ENCODE data around the gene DLEU7.

The DLEU7 gene

GRCh38 chr13:50873467-50873866, 30.0 kb upstream of the DLEU7 start:
- no peaks in the 10 kb centered on the region for H3K4me1 ChIP-seq (ENCODE audit: control insufficient read depth, insufficient read depth, low read length)
- H3K36me3 ChIP-seq (ENCODE audit: control insufficient read depth, insufficient read depth, low read length): no peaks in the 10 kb centered on the region
- H3K4me3 ChIP-seq (ENCODE audit: insufficient read depth, low read depth, low read length): no peak overlapping the region
- WGBS, 2 experiments: 86 to 98% methylated on average over 2 of the region's 2 CpGs
- H3K27me3 ChIP-seq (ENCODE audit: control insufficient read depth, insufficient read depth, low read length, poor library complexity, severe bottlenecking): no peaks in the 10 kb centered on the region
- no peaks in the 10 kb centered on the region for H3K9me3 ChIP-seq (ENCODE audit: control insufficient read depth, low read length)
- no peak overlapping the region for H3K27ac ChIP-seq (ENCODE audit: insufficient read depth, low read depth, low read length, poor library complexity, severe bottlenecking)

GRCh38 chr13:50871405-50871804, 27.9 kb upstream of the DLEU7 start:
- H3K4me1 ChIP-seq (ENCODE audit: control insufficient read depth, insufficient read depth, low read length): peaks cover 3% of the 10 kb centered on the region

GRCh38 chr13:50867637-50867945, 24.1 kb upstream of the DLEU7 start:
- Histone ChIP-seq H3K4me3 (ENCODE audit: insufficient read depth, low read depth, low read length) (no peak overlapping the region), H3K27ac (ENCODE audit: insufficient read depth, low read depth, low read length, poor library complexity, severe bottlenecking) (no peak overlapping the region), H3K9me3 (ENCODE audit: control insufficient read depth, low read length) (no peaks in the 10 kb centered on the region), H3K36me3 (ENCODE audit: control insufficient read depth, insufficient read depth, low read length) (no peaks in the 10 kb centered on the region), H3K27me3 (ENCODE audit: control insufficient read depth, insufficient read depth, low read length, poor library complexity, severe bottlenecking) (no peaks in the 10 kb centered on the region), H3K4me1 (ENCODE audit: control insufficient read depth, insufficient read depth, low read length) (peaks cover 3% of the 10 kb centered on the region)
- 62% methylated on average over 3 of the region's 3 CpGs for WGBS, 2 experiments

More at GRCh38 chr13:50871405-50871804, 27.9 kb upstream of the DLEU7 start:
- no peaks in the 10 kb centered on the region for H3K9me3 ChIP-seq (ENCODE audit: control insufficient read depth, low read length)
- H3K27me3 ChIP-seq (ENCODE audit: control insufficient read depth, insufficient read depth, low read length, poor library complexity, severe bottlenecking): no peaks in the 10 kb centered on the region
- H3K4me3 ChIP-seq (ENCODE audit: insufficient read depth, low read depth, low read length): no peak overlapping the region
- no peak overlapping the region for H3K27ac ChIP-seq (ENCODE audit: insufficient read depth, low read depth, low read length, poor library complexity, severe bottlenecking)
- no peaks in the 10 kb centered on the region for H3K36me3 ChIP-seq (ENCODE audit: control insufficient read depth, insufficient read depth, low read length)
- 100% methylated on average over 1 of the region's 1 CpG; no CpG with 5 or more reads in 1 of the 2 experiments for WGBS, 2 experiments

DNA sequence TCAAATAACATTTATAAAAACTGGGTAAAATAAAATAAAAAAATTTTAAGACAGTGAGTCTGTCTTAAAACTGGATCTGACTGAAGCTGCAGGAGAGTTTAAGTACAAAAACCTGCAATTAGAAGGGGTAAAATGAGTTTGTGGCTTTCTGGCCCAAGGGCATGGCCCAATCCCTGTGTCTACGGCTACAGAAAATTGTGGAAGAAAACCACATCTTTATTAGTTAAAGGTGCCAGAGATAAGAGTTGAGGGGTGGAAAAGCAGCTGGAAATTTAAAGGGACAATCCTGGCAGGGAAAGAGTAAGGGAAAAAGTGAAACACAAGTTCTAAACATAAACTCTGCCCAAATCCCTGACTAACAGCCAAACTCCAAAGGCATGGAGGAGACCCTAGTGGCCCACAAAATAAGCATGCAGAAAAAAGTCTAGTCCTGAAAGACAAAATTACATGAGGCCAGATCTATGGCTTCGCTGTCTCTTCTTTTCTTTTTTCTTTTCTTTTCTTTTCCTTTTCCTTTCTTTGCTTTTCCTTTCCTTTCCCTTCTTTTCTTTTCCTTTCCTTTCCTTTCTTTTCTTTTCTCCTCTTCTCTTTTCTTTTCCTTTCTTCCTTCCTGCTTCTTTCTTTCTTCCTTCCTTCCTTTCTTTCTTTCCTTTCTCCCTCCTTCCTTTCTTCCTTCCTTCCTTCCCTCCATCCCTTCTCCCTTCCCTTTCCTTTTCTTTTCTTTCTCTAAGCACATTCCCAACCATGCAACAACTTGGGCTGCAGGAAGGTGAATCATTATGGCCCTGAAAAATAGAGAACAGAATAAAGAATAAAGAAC, 23.5 kb upstream of the DLEU7 start:
- Histone ChIP-seq H3K36me3 (ENCODE audit: control insufficient read depth, insufficient read depth, low read length) (no peaks in the 10 kb centered on the region), H3K27me3 (ENCODE audit: control insufficient read depth, insufficient read depth, low read length, poor library complexity, severe bottlenecking) (no peaks in the 10 kb centered on the region), H3K27ac (ENCODE audit: insufficient read depth, low read depth, low read length, poor library complexity, severe bottlenecking) (no peak overlapping the region), H3K4me3 (ENCODE audit: insufficient read depth, low read depth, low read length) (no peak overlapping the region), H3K4me1 (ENCODE audit: control insufficient read depth, insufficient read depth, low read length) (peaks cover 3% of the 10 kb centered on the region), H3K9me3 (ENCODE audit: control insufficient read depth, low read length) (no peaks in the 10 kb centered on the region)
- 95 to 96% methylated on average over 2 of the region's 2 CpGs for WGBS, 2 experiments

DNA sequence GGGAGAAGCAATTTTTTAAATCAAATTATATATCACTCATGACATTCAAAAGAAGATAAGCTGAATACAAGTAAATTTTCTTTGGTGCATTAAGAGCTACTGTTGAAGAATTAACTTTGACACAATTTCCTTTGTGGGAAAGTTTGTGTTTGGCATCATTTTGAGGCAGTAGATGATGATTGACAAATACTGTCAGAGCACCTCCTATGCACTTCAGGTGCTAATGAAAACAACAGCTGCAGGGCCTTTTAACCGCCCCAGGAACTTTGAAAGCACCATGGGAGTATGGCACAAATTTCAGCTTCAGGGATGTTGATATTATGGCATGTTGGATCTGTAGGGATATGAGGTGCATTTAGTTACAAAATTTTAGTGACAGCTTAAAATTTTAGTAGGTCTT, 21.0 kb upstream of the DLEU7 start:
- H3K36me3 ChIP-seq (ENCODE audit: control insufficient read depth, insufficient read depth, low read length): no peaks in the 10 kb centered on the region
- no peak overlapping the region for H3K27ac ChIP-seq (ENCODE audit: insufficient read depth, low read depth, low read length, poor library complexity, severe bottlenecking)
- H3K27me3 ChIP-seq (ENCODE audit: control insufficient read depth, insufficient read depth, low read length, poor library complexity, severe bottlenecking): no peaks in the 10 kb centered on the region
- no peaks in the 10 kb centered on the region for H3K9me3 ChIP-seq (ENCODE audit: control insufficient read depth, low read length)
- WGBS, 2 experiments: 93 to 96% methylated on average over 1 of the region's 1 CpG
- H3K4me1 ChIP-seq (ENCODE audit: control insufficient read depth, insufficient read depth, low read length): peaks cover 3% of the 10 kb centered on the region
- no peak overlapping the region for H3K4me3 ChIP-seq (ENCODE audit: insufficient read depth, low read depth, low read length)

DNA sequence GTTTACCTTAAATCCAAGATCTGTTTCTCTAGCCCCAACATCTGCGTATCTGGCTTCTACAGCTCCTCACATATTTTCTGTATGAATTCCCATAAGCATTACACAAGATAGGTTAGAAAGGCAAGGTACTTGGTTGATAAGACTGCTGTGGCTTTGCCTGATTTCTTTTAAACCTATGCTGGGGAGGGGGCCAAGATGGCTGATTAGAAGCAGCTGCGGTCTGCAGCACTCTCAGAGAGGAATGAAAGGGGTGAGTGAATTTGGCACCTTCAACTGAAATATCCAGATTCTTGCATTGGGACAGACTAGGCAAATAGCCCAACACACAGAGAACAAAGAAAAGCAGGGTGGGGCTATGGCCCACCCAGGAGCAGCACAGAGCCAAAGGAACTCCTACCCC, 12.2 kb upstream of the DLEU7 start:
- Histone ChIP-seq H3K9me3 (ENCODE audit: control insufficient read depth, low read length) (no peaks in the 10 kb centered on the region), H3K27ac (ENCODE audit: insufficient read depth, low read depth, low read length, poor library complexity, severe bottlenecking) (no peak overlapping the region), H3K4me3 (ENCODE audit: insufficient read depth, low read depth, low read length) (no peak overlapping the region), H3K27me3 (ENCODE audit: control insufficient read depth, insufficient read depth, low read length, poor library complexity, severe bottlenecking) (no peaks in the 10 kb centered on the region), H3K36me3 (ENCODE audit: control insufficient read depth, insufficient read depth, low read length) (no peaks in the 10 kb centered on the region), H3K4me1 (ENCODE audit: control insufficient read depth, insufficient read depth, low read length) (no peaks in the 10 kb centered on the region)
- WGBS, 2 experiments: 96 to 97% methylated on average over 2 of the region's 2 CpGs

- H3K27me3 ChIP-seq (ENCODE audit: control insufficient read depth, insufficient read depth, low read length, poor library complexity, severe bottlenecking): peaks cover under 1% of the 10 kb centered on the region
- H3K4me3 ChIP-seq (ENCODE audit: insufficient read depth, low read depth, low read length): no peak overlapping the region
- H3K4me1 ChIP-seq (ENCODE audit: control insufficient read depth, insufficient read depth, low read length): no peaks in the 10 kb centered on the region
- 88 to 100% methylated on average over 2 of the region's 2 CpGs for WGBS, 2 experiments
- no peak overlapping the region for H3K27ac ChIP-seq (ENCODE audit: insufficient read depth, low read depth, low read length, poor library complexity, severe bottlenecking)
- no peaks in the 10 kb centered on the region for H3K9me3 ChIP-seq (ENCODE audit: control insufficient read depth, low read length)
- H3K36me3 ChIP-seq (ENCODE audit: control insufficient read depth, insufficient read depth, low read length): no peaks in the 10 kb centered on the region
Observed at GRCh38 chr13:50850445-50850844, 7.0 kb upstream of the DLEU7 start.

- Histone ChIP-seq H3K36me3 (ENCODE audit: control insufficient read depth, insufficient read depth, low read length) (no peaks in the 10 kb centered on the region), H3K27me3 (ENCODE audit: control insufficient read depth, insufficient read depth, low read length, poor library complexity, severe bottlenecking) (peaks cover 28% of the 10 kb centered on the region), H3K27ac (ENCODE audit: insufficient read depth, low read depth, low read length, poor library complexity, severe bottlenecking) (no peak overlapping the region), H3K4me3 (ENCODE audit: insufficient read depth, low read depth, low read length) (no peak overlapping the region), H3K4me1 (ENCODE audit: control insufficient read depth, insufficient read depth, low read length) (peaks cover 16% of the 10 kb centered on the region), H3K9me3 (ENCODE audit: control insufficient read depth, low read length) (no peaks in the 10 kb centered on the region)
- WGBS, 2 experiments: 95 to 97% methylated on average over 5 of the region's 5 CpGs
Observed at GRCh38 chr13:50847501-50847900, 4.0 kb upstream of the DLEU7 start.

GRCh38 chr13:50846861-50847475, 3.5 kb upstream of the DLEU7 start:
- peaks cover 17% of the 10 kb centered on the region for H3K4me1 ChIP-seq (ENCODE audit: control insufficient read depth, insufficient read depth, low read length)
- H3K4me3 ChIP-seq (ENCODE audit: insufficient read depth, low read depth, low read length): no peak overlapping the region
- no peak overlapping the region for H3K27ac ChIP-seq (ENCODE audit: insufficient read depth, low read depth, low read length, poor library complexity, severe bottlenecking)
- WGBS, 2 experiments: 85% methylated on average over 5 of the region's 5 CpGs
- no peaks in the 10 kb centered on the region for H3K9me3 ChIP-seq (ENCODE audit: control insufficient read depth, low read length)
- no peaks in the 10 kb centered on the region for H3K36me3 ChIP-seq (ENCODE audit: control insufficient read depth, insufficient read depth, low read length)
- H3K27me3 ChIP-seq (ENCODE audit: control insufficient read depth, insufficient read depth, low read length, poor library complexity, severe bottlenecking): peaks cover 32% of the 10 kb centered on the region

DNA sequence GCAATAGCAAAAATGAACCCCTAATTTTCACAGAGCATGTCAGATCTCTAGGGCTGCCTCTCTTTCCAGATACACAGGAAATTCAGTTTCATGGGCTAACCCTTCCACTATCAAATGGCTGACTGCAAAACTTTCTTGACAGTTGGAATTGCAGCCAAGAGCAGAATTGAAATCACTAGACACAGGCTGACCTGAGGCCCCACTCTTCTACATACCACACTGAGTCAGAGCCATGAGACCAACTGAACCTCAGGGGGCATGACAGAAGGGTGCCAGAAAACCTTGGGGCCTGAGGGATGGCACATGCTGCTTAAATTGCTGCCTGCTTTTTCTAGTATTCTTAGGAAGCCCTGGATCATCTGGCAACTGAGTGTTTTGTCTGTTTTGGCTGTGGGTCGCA, 1.7 kb upstream of the DLEU7 start:
- H3K4me1 ChIP-seq (ENCODE audit: control insufficient read depth, insufficient read depth, low read length): peaks cover 17% of the 10 kb centered on the region
- H3K4me3 ChIP-seq (ENCODE audit: insufficient read depth, low read depth, low read length): no peak overlapping the region
- H3K9me3 ChIP-seq (ENCODE audit: control insufficient read depth, low read length): no peaks in the 10 kb centered on the region
- no peaks in the 10 kb centered on the region for H3K36me3 ChIP-seq (ENCODE audit: control insufficient read depth, insufficient read depth, low read length)
- peaks cover 35% of the 10 kb centered on the region for H3K27me3 ChIP-seq (ENCODE audit: control insufficient read depth, insufficient read depth, low read length, poor library complexity, severe bottlenecking)
- 98 to 100% methylated on average over 1 of the region's 1 CpG for WGBS, 2 experiments
- H3K27ac ChIP-seq (ENCODE audit: insufficient read depth, low read depth, low read length, poor library complexity, severe bottlenecking): no peak overlapping the region

Data from ectodermal cell (in vitro differentiated cells).